Measurements from ENCODE around the gene KPNA1. TPM values are rescaled to one million over a fixed set of nuclear protein-coding genes. Genes with fewer than 3 reads are reported as not detected.

The KPNA1 gene
- total and polyA plus RNA-seq, 4 donors, result 10.8 to 55.2 (median 28.9) TPM

- no peaks in the 10 kb centered on the region for H3K27me3 ChIP-seq (ENCODE audit: control insufficient read depth in 3 of 3, insufficient read depth in 3 of 3, low read length in 2 of 3)
- no peak for ATAC-seq (ENCODE audit: insufficient read depth, low FRiP score)
- H3K27ac ChIP-seq (ENCODE audit: low read depth in 1 of 2, low read length in 1 of 2), result no peak overlapping the region
- peaks cover 3 to 7% (median 6%) of the 10 kb centered on the region in 4 donors for H3K36me3 ChIP-seq (ENCODE audit: control insufficient read depth in 4 of 4, insufficient read depth in 4 of 4, low read length in 4 of 4)
- H3K4me3 ChIP-seq, result no peak overlapping the region
- H3K4me1 ChIP-seq (ENCODE audit: control insufficient read depth in 5 of 5, insufficient read depth in 5 of 5, low read length in 5 of 5), result no peaks in the 10 kb centered on the region
- no peak for DNase-seq
- no peaks in the 10 kb centered on the region for H3K9me3 ChIP-seq (ENCODE audit: control insufficient read depth in 4 of 4, insufficient read depth in 3 of 4, low read length in 3 of 4)
- WGBS, 2 donors, result 98 to 100% methylated on average over 1 of the region's 1 CpG
- TF ChIP-seq CTCF (IDR thresholded peaks at IDR 0.05; ENCODE audit: control extremely low read depth, extremely low read depth), result no peak
- no peak overlapping the region for H3K9ac ChIP-seq (ENCODE audit: insufficient read depth in 1 of 2, low read length in 2 of 2)
Measured at GRCh38 chr3:122374034-122374433, 140.7 kb downstream of the KPNA1 start.

Small RNAs within 50 kb of the gene (small RNA-seq; reads per million reads assigned to genes)
- gene AC083798.1 (ENCODE audit: low replicate concordance) (not detected), gene AC096861.1 (ENCODE audit: low replicate concordance) (not detected)

Other genes starting within 250 kb of the KPNA1 start
- 10 to 100 TPM in 1 of 2 donors, 1 to 10 TPM in 1; 6.5 to 16.9 TPM for gene CSTA, start 189.7 kb downstream of the KPNA1 start, total RNA-seq
- 10 to 100 TPM; 45.9 to 52.5 TPM for gene CSTA, start 189.7 kb downstream of the KPNA1 start, polyA plus RNA-seq
- gene MIX23, start 131.7 kb downstream of the KPNA1 start, total RNA-seq, result 10 to 100 TPM; 17.8 to 20.5 TPM
- gene MIX23, start 131.7 kb downstream of the KPNA1 start, polyA plus RNA-seq, result 10 to 100 TPM; 22.3 to 40.4 TPM
- 10 to 100 TPM; 19.2 to 24.8 TPM for gene FAM162A, start 130.8 kb downstream of the KPNA1 start, total RNA-seq
- 100 to 1,000 TPM in 1 of 2 donors, 10 to 100 TPM in 1; 40.1 to 111 TPM for gene FAM162A, start 130.8 kb downstream of the KPNA1 start, polyA plus RNA-seq
- gene WDR5B, start 98.9 kb downstream of the KPNA1 start, total RNA-seq, result 1 to 10 TPM; 6.3 to 7.5 TPM
- gene WDR5B, start 98.9 kb downstream of the KPNA1 start, polyA plus RNA-seq, result 1 to 10 TPM; 2.8 to 3.6 TPM
- 10 to 100 TPM; 31.7 to 48.1 TPM for gene PARP9, start 49.4 kb upstream of the KPNA1 start, total RNA-seq
- gene PARP9, start 49.4 kb upstream of the KPNA1 start, polyA plus RNA-seq, result 10 to 100 TPM; 34.9 to 57.0 TPM
- 10 to 100 TPM; 39.0 to 52.0 TPM for gene DTX3L, start 49.4 kb upstream of the KPNA1 start, total RNA-seq
- gene DTX3L, start 49.4 kb upstream of the KPNA1 start, polyA plus RNA-seq, result 10 to 100 TPM; 18.7 to 22.3 TPM
- gene PARP15, start 62.7 kb upstream of the KPNA1 start, total RNA-seq, result 1 to 10 TPM; 4.4 to 6.1 TPM
- gene PARP15, start 62.7 kb upstream of the KPNA1 start, polyA plus RNA-seq, result 1 to 10 TPM; 2.4 to 4.3 TPM
- gene PARP14, start 165.9 kb upstream of the KPNA1 start, total RNA-seq, result 100 to 1,000 TPM in 1 of 2 donors, 10 to 100 TPM in 1; 76.6 to 118 TPM
- gene PARP14, start 165.9 kb upstream of the KPNA1 start, polyA plus RNA-seq, result 10 to 100 TPM; 25.6 to 31.6 TPM

All from lung (tissue), 13 donors.